ENCODE data around the gene ZDHHC24.

DNA sequence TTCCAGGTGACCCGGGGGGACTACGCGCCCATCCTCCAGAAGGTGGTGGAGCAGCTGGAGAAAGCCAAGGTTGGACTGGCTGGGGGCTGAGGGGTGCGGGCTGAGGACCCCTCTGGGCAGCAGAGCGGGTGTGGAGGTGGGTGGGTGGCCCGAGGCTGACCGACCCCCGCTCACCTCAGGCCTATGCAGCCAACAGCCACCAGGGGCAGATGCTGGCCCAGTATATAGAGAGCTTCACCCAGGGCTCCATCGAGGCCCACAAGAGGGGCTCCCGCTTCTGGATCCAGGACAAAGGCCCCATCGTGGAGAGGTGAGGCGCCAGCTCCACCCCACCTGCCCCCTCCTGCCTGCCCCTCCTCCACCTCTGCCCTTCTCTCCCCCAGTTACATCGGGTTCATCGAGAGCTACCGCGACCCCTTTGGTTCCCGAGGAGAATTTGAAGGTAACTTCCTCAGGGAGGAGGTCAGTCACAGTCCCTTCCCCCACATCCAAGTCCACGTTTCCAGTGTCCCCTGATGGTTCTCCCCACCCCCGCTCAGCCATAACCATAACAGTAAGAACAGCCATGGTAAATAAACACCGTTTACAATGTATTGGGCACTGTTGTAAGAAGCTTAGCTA, 54.4 kb downstream of the ZDHHC24 start:
- TF ChIP-seq, protein P1, sequence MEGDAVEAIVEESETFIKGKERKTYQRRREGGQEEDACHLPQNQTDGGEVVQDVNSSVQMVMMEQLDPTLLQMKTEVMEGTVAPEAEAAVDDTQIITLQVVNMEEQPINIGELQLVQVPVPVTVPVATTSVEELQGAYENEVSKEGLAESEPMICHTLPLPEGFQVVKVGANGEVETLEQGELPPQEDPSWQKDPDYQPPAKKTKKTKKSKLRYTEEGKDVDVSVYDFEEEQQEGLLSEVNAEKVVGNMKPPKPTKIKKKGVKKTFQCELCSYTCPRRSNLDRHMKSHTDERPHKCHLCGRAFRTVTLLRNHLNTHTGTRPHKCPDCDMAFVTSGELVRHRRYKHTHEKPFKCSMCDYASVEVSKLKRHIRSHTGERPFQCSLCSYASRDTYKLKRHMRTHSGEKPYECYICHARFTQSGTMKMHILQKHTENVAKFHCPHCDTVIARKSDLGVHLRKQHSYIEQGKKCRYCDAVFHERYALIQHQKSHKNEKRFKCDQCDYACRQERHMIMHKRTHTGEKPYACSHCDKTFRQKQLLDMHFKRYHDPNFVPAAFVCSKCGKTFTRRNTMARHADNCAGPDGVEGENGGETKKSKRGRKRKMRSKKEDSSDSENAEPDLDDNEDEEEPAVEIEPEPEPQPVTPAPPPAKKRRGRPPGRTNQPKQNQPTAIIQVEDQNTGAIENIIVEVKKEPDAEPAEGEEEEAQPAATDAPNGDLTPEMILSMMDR (IDR thresholded peaks at IDR 0.05; ENCODE audit: insufficient read depth, low read depth, low read length): no peak
- TF ChIP-seq EZH2 (IDR thresholded peaks at IDR 0.05; ENCODE audit: insufficient read depth, low read length): no peak
